GM12891 (cell line): ENCODE data around the gene FRMD3.

Source experiments
- POLR2A ChIP-seq: IDR thresholded peaks from 2 replicates; pipeline ENCODE4 v1.6.1; 2011; ENCODE audit warnings: low read depth, low read length, control low read depth
- POLR2AphosphoS5 ChIP-seq: IDR thresholded peaks from 2 replicates; pipeline ENCODE4 v1.6.1; 2011; ENCODE audit warnings: low read depth, low read length, control low read depth
- POU2F2 ChIP-seq: IDR thresholded peaks from 2 replicates; pipeline ENCODE4 v1.6.1; 2011; ENCODE audit warnings: low read depth, mild to moderate bottlenecking, control low read depth, low read length, moderate library complexity
- TAF1 ChIP-seq: IDR thresholded peaks from 2 replicates; pipeline ENCODE4 v1.6.1; 2011; ENCODE audit warnings: low read depth, low read length, control low read depth

- TF ChIP-seq POLR2A (no peak), POLR2AphosphoS5 (no peak), POU2F2 (no peak), TAF1 (no peak)
Measured at GRCh38 chr9:83259558-83259957, 278.6 kb downstream of the FRMD3 start.
